GM12872 (cell line): ENCODE measurements around the gene TPRN.

Experiments used
- TF ChIP-seq, protein P1 (sequence below): IDR thresholded peaks from 3 replicates; pipeline ENCODE4 v1.5.1; 2011; ENCODE audit warnings: low read depth, mild to moderate bottlenecking, low read length, moderate library complexity; ENCODE audit not compliant: insufficient read depth

Gene TPRN

DNA sequence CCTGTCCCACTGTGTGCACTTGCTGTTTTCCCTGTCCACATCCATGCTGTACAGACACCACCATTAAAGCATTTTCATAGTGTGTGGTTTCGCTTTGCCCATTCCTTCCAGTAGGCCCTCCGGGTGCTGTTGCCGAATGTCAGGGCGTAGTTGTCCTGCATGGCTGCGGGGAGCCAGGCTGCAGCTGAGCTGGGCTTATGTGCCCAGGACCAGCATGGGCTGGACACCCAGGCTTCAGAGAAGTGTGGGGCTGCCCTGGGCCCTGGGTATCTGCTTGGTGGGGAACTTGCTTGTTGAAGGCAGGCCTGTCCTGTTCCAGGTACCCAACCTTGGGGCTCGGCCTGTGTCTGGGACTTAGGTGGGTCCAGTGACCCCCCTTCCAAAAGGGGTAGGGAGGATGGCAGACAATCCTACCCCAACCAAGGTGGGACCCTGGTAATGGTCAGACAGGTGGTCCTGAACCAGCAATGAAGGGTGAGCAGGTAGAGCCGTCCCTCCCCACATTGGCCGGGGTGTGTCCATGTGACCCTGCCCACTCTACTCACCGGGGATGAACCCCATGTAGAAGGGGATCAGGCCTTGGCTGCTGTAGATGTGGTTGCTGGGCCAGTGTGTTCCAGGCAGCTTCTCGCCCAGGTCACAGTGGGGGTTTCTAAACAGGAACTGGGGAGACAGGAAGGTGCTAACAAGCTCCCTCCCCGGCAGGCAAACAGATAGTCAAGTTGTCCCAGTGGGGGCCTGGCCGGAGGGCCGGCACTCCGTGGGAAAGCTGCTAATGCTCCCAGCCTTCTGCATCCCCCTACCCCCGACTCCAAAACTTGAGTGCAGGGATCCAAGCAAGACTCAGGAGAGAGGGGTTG lies 43.3 kb upstream of the TPRN start:
- TF ChIP-seq, protein P1, sequence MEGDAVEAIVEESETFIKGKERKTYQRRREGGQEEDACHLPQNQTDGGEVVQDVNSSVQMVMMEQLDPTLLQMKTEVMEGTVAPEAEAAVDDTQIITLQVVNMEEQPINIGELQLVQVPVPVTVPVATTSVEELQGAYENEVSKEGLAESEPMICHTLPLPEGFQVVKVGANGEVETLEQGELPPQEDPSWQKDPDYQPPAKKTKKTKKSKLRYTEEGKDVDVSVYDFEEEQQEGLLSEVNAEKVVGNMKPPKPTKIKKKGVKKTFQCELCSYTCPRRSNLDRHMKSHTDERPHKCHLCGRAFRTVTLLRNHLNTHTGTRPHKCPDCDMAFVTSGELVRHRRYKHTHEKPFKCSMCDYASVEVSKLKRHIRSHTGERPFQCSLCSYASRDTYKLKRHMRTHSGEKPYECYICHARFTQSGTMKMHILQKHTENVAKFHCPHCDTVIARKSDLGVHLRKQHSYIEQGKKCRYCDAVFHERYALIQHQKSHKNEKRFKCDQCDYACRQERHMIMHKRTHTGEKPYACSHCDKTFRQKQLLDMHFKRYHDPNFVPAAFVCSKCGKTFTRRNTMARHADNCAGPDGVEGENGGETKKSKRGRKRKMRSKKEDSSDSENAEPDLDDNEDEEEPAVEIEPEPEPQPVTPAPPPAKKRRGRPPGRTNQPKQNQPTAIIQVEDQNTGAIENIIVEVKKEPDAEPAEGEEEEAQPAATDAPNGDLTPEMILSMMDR, result no peak

DNA sequence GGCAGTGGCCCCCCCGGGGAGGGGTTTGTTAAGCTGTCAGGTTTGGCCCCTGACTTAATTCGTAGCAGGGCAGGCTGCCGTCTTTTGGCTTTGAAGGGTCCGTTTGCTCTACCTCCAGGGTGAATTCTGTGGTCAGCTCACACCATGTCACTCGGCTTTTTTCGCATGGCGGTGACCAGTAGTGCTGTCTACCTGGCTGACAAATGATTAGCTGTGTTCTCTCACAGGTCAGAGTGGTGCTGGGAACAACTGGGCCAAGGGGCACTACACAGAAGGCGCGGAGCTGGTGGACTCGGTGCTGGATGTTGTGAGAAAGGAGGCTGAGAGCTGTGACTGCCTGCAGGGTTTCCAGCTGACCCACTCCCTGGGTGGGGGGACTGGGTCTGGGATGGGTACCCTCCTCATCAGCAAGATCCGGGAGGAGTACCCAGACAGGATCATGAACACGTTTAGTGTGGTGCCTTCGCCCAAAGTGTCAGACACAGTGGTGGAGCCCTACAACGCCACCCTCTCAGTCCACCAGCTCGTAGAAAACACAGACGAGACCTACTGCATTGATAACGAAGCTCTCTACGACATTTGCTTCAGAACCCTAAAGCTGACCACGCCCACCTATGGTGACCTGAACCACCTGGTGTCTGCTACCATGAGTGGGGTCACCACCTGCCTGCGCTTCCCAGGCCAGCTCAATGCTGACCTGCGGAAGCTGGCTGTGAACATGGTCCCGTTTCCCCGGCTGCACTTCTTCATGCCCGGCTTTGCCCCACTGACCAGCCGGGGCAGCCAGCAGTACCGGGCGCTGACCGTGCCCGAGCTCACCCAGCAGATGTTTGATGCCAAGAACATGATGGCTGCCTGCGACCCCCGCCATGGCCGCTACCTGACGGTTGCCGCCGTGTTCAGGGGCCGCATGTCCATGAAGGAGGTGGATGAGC lies 42.0 kb upstream of the TPRN start:
- TF ChIP-seq, protein P1, result no peak

DNA sequence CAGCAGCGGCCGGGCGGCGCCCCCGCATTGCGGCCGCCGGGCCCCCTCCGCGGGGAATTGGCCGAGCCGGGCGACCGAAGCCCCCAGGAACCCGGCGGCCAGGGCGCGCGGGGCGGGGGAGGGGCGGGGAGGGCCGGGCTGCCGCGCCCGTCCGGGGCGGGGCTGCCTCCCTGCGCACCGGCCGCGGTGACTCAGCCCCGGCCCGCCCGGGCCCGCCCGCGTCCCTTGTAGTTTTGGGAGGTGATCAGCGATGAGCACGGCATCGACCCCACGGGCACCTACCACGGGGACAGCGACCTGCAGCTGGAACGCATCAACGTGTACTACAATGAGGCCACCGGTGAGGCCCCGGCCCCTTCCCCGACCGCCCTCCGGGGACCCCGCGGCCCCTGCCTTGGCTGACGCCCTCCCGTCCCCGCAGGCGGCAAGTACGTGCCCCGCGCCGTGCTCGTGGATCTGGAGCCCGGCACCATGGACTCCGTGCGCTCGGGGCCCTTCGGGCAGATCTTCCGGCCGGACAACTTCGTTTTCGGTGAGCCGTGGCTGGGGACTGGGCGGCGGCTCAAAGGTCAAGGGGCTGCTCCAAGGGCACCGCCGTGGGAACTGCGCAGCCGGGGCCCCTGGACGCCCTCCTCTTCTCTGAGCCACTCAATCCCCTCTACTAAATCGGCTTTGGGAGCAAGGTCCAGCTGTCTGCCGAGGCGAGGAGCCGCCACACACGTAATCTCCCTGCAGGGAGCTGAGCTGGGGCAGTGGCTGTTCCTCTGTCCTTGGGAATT lies 41.1 kb upstream of the TPRN start:
- TF ChIP-seq, protein P1, result no peak

DNA sequence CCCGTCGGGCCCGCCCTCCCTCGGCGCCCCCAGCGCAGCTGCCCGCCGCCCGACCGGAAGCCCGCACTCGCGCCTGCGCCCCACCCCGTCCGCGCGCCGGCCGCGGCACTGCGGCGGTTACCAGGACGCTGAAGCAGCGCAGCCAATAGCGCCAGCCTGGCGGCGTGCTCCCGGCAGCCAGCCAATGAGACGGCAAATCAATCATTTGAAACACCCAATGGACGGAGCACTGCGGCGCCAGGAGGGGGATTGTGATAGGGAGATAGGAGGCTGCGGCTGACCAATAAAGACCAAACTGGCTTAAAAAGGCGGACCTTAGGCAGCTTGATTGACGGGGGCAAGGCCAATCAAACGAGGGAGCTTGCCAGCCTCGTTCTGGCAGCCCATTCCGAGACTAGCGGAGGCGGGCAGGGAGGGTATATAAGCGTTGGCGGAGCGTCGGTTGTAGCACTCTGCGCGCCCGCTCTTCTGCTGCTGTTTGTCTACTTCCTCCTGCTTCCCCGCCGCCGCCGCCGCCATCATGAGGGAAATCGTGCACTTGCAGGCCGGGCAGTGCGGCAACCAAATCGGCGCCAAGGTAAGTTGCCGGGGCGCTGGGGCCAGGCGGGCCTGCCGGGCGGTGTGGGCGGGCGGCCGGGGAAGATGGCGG lies 40.4 kb upstream of the TPRN start, which contains the start of gene TUBB4B:
TSS of gene TUBB4B (plus strand) at position 447 of the 649 bp plus-strand sequence. CDS start at position 521, 74 bp downstream.
- TF ChIP-seq, protein P1, result no peak

DNA sequence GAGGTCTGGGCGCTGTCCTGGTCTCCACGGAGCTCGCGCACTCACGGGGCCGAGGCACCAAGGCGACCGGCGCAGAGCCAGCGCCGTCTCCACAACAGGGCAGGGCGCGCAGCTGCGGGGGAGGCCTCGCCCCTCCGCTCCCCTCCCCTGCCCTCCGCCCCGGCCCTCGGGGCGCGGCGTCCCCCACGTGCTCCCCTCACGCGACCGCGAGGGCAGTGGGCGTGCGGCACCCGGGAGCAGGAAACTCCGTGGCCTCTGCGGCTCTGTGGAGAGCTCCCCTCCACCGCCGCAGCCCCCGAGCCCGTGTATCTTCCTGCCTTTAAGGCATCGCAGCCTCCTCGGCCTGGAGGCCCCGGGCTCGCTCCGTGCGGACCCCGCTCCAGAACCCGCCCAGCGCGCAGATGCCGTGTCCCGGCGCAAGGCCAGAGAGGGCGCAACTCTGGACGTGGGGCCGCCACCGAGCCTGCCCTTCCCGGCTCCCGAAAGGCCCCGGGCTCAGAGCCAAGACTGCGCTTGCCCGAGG lies 39.8 kb upstream of the TPRN start:
- TF ChIP-seq, protein P1, result no peak

DNA sequence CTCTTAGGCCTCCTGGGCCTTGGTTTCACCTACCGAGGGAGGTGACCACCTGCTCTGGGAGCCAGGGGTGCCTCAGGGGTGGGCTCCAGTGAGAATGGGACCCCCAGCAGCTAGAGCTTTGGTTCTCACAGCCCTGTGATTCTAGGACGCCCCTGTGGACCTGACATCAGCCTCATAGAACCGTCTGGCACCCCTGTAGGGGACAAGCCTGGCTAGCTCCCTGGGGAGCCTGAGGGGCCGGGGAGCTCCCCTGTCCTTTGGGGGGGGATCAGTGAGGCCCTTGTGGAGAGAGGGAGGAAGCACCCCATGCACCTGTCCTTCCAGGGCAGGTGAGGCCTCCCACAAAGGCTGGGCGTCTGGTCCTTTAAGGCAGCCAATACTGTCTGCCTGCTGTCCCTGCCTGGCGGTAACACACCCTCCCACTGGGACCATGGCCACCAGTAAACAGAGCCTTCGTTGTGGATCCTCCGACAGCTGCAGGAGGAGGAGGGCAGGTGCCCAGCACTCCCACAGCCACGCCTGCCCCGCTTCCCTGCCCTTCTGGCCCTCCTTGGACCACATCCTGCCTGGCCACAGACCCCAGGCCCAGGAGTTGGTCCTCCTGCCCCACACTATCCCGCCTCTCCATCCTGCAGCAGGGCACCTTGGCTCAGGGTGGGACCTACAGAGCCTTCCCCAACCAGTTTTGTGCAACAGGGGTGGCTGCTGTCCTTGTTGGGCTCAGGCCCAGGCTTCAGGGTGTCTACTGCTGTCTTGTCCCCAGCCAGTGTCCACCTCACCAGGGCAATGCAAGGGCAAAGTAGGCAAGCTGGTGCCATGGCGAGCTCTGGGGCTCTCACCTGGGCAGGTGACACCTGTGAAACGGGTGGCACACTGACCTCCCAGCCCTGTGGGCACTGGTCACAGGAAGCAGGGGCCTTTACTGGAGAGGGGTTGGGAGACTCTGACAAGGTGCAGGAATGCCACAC lies 37.5 kb upstream of the TPRN start:
- TF ChIP-seq, protein P1, result no peak
